ENCODE results near the gene TSPAN12.

DNA sequence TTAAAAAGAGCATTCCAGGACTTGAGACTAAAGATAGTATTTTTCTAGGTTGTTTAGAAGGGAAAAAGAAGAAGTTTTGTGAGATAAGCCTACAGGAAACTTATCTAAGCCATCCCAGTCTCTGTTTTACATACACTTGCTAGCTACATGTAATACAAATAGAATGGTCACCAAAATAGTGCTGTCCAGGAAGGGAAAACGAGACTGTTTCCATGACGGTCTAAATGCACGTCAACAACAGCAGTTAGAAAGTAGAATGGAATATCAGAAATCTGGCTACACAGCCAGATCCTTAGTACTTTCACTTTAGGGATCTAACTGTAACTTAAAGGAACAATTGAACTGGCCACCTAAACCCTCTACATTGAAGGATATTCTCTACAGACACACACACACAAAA is 117.6 kb downstream of the TSPAN12 start:
- TF ChIP-seq, protein P1, sequence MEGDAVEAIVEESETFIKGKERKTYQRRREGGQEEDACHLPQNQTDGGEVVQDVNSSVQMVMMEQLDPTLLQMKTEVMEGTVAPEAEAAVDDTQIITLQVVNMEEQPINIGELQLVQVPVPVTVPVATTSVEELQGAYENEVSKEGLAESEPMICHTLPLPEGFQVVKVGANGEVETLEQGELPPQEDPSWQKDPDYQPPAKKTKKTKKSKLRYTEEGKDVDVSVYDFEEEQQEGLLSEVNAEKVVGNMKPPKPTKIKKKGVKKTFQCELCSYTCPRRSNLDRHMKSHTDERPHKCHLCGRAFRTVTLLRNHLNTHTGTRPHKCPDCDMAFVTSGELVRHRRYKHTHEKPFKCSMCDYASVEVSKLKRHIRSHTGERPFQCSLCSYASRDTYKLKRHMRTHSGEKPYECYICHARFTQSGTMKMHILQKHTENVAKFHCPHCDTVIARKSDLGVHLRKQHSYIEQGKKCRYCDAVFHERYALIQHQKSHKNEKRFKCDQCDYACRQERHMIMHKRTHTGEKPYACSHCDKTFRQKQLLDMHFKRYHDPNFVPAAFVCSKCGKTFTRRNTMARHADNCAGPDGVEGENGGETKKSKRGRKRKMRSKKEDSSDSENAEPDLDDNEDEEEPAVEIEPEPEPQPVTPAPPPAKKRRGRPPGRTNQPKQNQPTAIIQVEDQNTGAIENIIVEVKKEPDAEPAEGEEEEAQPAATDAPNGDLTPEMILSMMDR (IDR thresholded peaks at IDR 0.05; ENCODE audit: control extremely low read depth in 1 of 3, insufficient read depth in 1 of 3, low read depth in 1 of 3, low read length in 3 of 3), result no peak
- TF ChIP-seq CEBPB (IDR thresholded peaks at IDR 0.05; ENCODE audit: low read depth, low read length), result no peak
- no peak for TF ChIP-seq GABPA (IDR thresholded peaks at IDR 0.05; ENCODE audit: borderline replicate concordance, insufficient read depth, low read length)
- no peak for TF ChIP-seq EZH2 (IDR thresholded peaks at IDR 0.05; ENCODE audit: low read depth, low read length, severe bottlenecking)
- no peak for TF ChIP-seq EP300 (IDR thresholded peaks at IDR 0.05; ENCODE audit: borderline replicate concordance in 1 of 2, low read depth in 2 of 2, low read length in 2 of 2)
- no peak for TF ChIP-seq RAD21 (IDR thresholded peaks at IDR 0.05 in 1 of 2, conservative IDR thresholded peaks at IDR 0.05 in 1 of 2; ENCODE audit: low read depth in 2 of 2, low read length in 2 of 2)
- no peak for TF ChIP-seq POLR2A (IDR thresholded peaks at IDR 0.05; ENCODE audit: control extremely low read depth in 1 of 2, low read depth in 2 of 2, low read length in 2 of 2)

Data from H1 (cell line).